Mononuclear cell (primary cell): ENCODE data around the gene TMEM151B. TPM values are rescaled to one million over a fixed set of nuclear protein-coding genes. Genes with fewer than 3 reads are reported as not detected.

Experiments used
- H3K27me3 ChIP-seq: 2 replicates; pipeline ENCODE4 v1.6.0; 2011; ENCODE audit warnings: low read length, control low read depth; ENCODE audit not compliant: insufficient read depth
- H3K4me1 ChIP-seq: 2 replicates; pipeline ENCODE4 v1.5.1; 2011; ENCODE audit warnings: mild to moderate bottlenecking, low read length, control low read depth; ENCODE audit not compliant: insufficient read depth
- H3K4me3 ChIP-seq: 2 replicates; pipeline ENCODE4 v1.5.1; 2011; ENCODE audit warnings: mild to moderate bottlenecking, low read length, moderate library complexity
- H3K9me3 ChIP-seq: 2 replicates; pipeline ENCODE4 v1.5.1; 2011; ENCODE audit warnings: low read depth, mild to moderate bottlenecking, control low read depth, low read length
- total RNA-seq: library from RNA; depleted of rRNA; stranded (reverse); fragments of >200 nt; gene quantifications from one replicate; pipeline ENCODE4 v1.2.3, GENCODE V29; 2012

Gene TMEM151B
- total RNA-seq, 1 donor = not detected

GRCh38 chr6:44254191-44255104 lies 15.8 kb upstream of the TMEM151B start:
- H3K4me1 ChIP-seq = peaks cover 35% of the 10 kb centered on the region

GRCh38 chr6:44255105-44255808 lies 15.0 kb upstream of the TMEM151B start:
- no peaks in the 10 kb centered on the region for H3K9me3 ChIP-seq
- H3K4me3 ChIP-seq = no peak overlapping the region
- peaks cover 39% of the 10 kb centered on the region for H3K4me1 ChIP-seq
- no peaks in the 10 kb centered on the region for H3K27me3 ChIP-seq

More at GRCh38 chr6:44254191-44255104, 15.8 kb upstream of the TMEM151B start:
- no peaks in the 10 kb centered on the region for H3K27me3 ChIP-seq
- no peaks in the 10 kb centered on the region for H3K9me3 ChIP-seq
- H3K4me3 ChIP-seq = no peak overlapping the region

GRCh38 chr6:44255871-44256774 lies 14.1 kb upstream of the TMEM151B start:
- H3K9me3 ChIP-seq = no peaks in the 10 kb centered on the region
- H3K4me1 ChIP-seq = peaks cover 47% of the 10 kb centered on the region
- H3K4me3 ChIP-seq = peak overlapping the region; percentile 70
- no peaks in the 10 kb centered on the region for H3K27me3 ChIP-seq

GRCh38 chr6:44256775-44257024 lies 13.6 kb upstream of the TMEM151B start:
- peaks cover 52% of the 10 kb centered on the region for H3K4me1 ChIP-seq
- no peaks in the 10 kb centered on the region for H3K9me3 ChIP-seq
- no peaks in the 10 kb centered on the region for H3K27me3 ChIP-seq
- H3K4me3 ChIP-seq = peak overlapping the region; percentile 70

GRCh38 chr6:44257025-44257752 lies 13.1 kb upstream of the TMEM151B start, which contains the start of gene SLC35B2:
Gene SLC35B2 (minus strand): TSS chr6:44257528. CDS start chr6:44257410, 118 bp downstream.
- H3K4me1 ChIP-seq = peaks cover 57% of the 10 kb centered on the region

GRCh38 chr6:44257753-44258324 lies 12.4 kb upstream of the TMEM151B start:
- H3K27me3 ChIP-seq = no peaks in the 10 kb centered on the region
- H3K4me1 ChIP-seq = peaks cover 63% of the 10 kb centered on the region
- H3K9me3 ChIP-seq = no peaks in the 10 kb centered on the region
- peak overlapping the region; percentile 70 for H3K4me3 ChIP-seq

More at GRCh38 chr6:44257025-44257752, 13.1 kb upstream of the TMEM151B start, which contains the start of gene SLC35B2:
- Histone ChIP-seq H3K27me3 (no peaks in the 10 kb centered on the region), H3K4me3 (peak within 1 kb of the TSS; percentile 70), H3K9me3 (no peaks in the 10 kb centered on the region)

GRCh38 chr6:44258325-44258863 lies 11.9 kb upstream of the TMEM151B start:
- H3K4me1 ChIP-seq = peaks cover 69% of the 10 kb centered on the region
- H3K9me3 ChIP-seq = no peaks in the 10 kb centered on the region

GRCh38 chr6:44258921-44259320 lies 11.3 kb upstream of the TMEM151B start:
- Histone ChIP-seq H3K27me3 (no peaks in the 10 kb centered on the region), H3K9me3 (no peaks in the 10 kb centered on the region), H3K4me1 (peaks cover 74% of the 10 kb centered on the region), H3K4me3 (no peak overlapping the region)

More at GRCh38 chr6:44258325-44258863, 11.9 kb upstream of the TMEM151B start:
- Histone ChIP-seq H3K4me3 (no peak overlapping the region), H3K27me3 (no peaks in the 10 kb centered on the region)

- Histone ChIP-seq H3K9me3 (no peaks in the 10 kb centered on the region), H3K27me3 (no peaks in the 10 kb centered on the region), H3K4me3 (no peak overlapping the region), H3K4me1 (peaks cover 83% of the 10 kb centered on the region)
Measured at GRCh38 chr6:44260011-44260410, 10.2 kb upstream of the TMEM151B start.

GRCh38 chr6:44260451-44261297 lies 9.6 kb upstream of the TMEM151B start:
- H3K4me3 ChIP-seq = no peak overlapping the region
- peaks cover 83% of the 10 kb centered on the region for H3K4me1 ChIP-seq
- no peaks in the 10 kb centered on the region for H3K9me3 ChIP-seq
- no peaks in the 10 kb centered on the region for H3K27me3 ChIP-seq

- Histone ChIP-seq H3K4me1 (peaks cover 83% of the 10 kb centered on the region), H3K9me3 (no peaks in the 10 kb centered on the region), H3K4me3 (no peak overlapping the region), H3K27me3 (no peaks in the 10 kb centered on the region)
Measured at GRCh38 chr6:44261581-44261980, 8.7 kb upstream of the TMEM151B start.

GRCh38 chr6:44262467-44263353 lies 7.5 kb upstream of the TMEM151B start:
- Histone ChIP-seq H3K27me3 (no peaks in the 10 kb centered on the region), H3K4me1 (peaks cover 78% of the 10 kb centered on the region), H3K9me3 (no peaks in the 10 kb centered on the region), H3K4me3 (peak overlapping the region; percentile 91)
